Nephron progenitor cell (in vitro differentiated cells): Measurements from ENCODE around the gene ZKSCAN3.
A peak's percentile ranks its signal among the peaks of the same experiment; 100 is the strongest.
"Not testable (repeated sequence)": the region's sequence is repeated elsewhere in the genome, so short reads cannot be mapped to it uniquely, and the experiment has no call there.

Experiments used
- DNase-seq: peaks from one replicate; pipeline ENCODE4 v3.0.0; 2021
- H3K27ac Mint-ChIP-seq: 2 replicates; pipeline ENCODE4 v1.8.0; 2021; ENCODE audit warnings: mild to moderate bottlenecking, moderate library complexity, mixed read lengths
- H3K27me3 Mint-ChIP-seq: 2 replicates; pipeline ENCODE4 v1.8.0; 2021; ENCODE audit warnings: mild to moderate bottlenecking, low read depth, mixed read lengths; ENCODE audit not compliant: poor library complexity
- H3K36me3 Mint-ChIP-seq: 2 replicates; pipeline ENCODE4 v1.8.0; 2021; ENCODE audit warnings: low read depth, mixed read lengths
- H3K4me1 Mint-ChIP-seq: 2 replicates; pipeline ENCODE4 v1.8.0; 2021; ENCODE audit warnings: mixed read lengths
- H3K4me3 Mint-ChIP-seq: 2 replicates; pipeline ENCODE4 v1.8.0; 2021; ENCODE audit warnings: mild to moderate bottlenecking, moderate library complexity, mixed read lengths
- H3K9me3 Mint-ChIP-seq: 2 replicates; pipeline ENCODE4 v1.8.0; 2021; ENCODE audit warnings: mild to moderate bottlenecking, moderate library complexity, mixed read lengths
- TF ChIP-seq, protein P1 (sequence below): fragments of 200-600 bp; sonication (generic); IDR thresholded peaks from 2 replicates; pipeline ENCODE4 v1.5.0; 2021; ENCODE audit warnings: antibody characterized with exemption

ZKSCAN3 gene

DNA sequence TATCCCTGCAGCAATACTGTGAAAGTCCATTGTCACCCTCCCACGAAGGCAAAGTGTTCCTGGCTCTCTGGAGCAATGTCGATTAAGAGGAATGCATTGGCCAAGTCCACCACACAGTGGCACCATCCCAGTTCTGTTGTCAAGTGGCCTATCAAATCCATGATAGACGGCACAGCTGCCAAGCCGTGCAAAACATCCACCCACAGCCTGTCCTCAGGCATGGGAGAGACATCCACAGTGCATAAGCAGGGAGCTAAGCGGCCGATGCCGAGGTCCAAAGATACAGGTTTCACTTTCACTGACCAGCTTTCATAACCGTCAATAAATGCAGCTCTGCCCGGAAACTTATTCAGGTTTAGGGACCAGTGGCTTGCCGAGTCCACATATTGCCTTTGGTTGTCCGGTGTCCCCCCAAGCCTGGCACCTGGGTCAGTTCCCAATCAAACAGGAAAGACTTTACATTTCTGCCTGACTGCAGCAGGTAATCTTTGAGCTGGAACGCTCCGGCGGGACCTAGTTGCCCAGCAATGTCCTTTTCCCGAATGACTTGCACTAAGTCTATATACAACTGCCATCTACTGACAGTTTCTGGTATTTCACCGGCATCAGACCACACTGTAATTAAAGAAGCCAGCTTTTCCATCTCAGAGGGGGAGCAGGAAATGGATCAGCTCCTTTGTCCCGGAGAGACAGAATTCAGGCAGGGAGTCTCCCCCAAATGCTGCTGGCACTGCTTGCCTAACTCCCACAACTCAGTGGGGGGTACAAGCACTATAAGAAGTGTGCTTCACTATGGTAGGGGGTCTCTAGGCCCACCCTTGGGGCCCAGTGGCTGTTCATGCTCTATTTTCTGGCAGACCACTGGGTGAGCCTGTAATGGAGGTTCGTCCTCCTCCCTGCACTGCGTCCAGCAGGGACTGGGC lies 6.3 kb downstream of the ZKSCAN3 start:
- H3K4me1 Mint-ChIP-seq, result peaks cover 26% of the 10 kb centered on the region
- peak overlapping the region; percentile 80 for H3K4me3 Mint-ChIP-seq
- TF ChIP-seq, protein P1, sequence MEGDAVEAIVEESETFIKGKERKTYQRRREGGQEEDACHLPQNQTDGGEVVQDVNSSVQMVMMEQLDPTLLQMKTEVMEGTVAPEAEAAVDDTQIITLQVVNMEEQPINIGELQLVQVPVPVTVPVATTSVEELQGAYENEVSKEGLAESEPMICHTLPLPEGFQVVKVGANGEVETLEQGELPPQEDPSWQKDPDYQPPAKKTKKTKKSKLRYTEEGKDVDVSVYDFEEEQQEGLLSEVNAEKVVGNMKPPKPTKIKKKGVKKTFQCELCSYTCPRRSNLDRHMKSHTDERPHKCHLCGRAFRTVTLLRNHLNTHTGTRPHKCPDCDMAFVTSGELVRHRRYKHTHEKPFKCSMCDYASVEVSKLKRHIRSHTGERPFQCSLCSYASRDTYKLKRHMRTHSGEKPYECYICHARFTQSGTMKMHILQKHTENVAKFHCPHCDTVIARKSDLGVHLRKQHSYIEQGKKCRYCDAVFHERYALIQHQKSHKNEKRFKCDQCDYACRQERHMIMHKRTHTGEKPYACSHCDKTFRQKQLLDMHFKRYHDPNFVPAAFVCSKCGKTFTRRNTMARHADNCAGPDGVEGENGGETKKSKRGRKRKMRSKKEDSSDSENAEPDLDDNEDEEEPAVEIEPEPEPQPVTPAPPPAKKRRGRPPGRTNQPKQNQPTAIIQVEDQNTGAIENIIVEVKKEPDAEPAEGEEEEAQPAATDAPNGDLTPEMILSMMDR, result peak; percentile 67
- H3K36me3 Mint-ChIP-seq, result peaks cover 41% of the 10 kb centered on the region
- peaks cover 24% of the 10 kb centered on the region for H3K9me3 Mint-ChIP-seq
- DNase-seq, result peak; percentile 71
- H3K27me3 Mint-ChIP-seq, result no peaks in the 10 kb centered on the region
- peak overlapping the region; percentile 77 for H3K27ac Mint-ChIP-seq

DNA sequence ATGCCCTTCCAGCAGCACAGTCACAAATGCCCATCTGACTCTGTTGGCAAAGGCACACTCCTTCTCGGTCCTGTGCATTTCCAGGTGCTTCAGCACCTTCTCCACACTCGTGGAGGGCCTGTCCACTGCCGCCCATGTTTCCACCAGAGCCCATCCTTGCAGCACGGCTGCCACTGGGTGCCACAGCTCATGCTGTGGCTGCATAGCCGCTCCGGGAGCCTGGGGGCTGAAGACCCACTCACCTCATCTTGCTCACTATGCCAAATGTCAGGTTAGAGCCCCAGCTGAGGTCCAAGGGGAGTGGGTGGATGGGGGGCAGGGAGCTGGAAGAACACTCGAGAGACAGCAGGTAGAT lies 6.9 kb downstream of the ZKSCAN3 start:
- peaks cover 19% of the 10 kb centered on the region for H3K4me1 Mint-ChIP-seq
- TF ChIP-seq, protein P1, result no peak
- H3K27ac Mint-ChIP-seq, result no peak overlapping the region
- peaks cover 38% of the 10 kb centered on the region for H3K36me3 Mint-ChIP-seq
- DNase-seq, result no peak
- peaks cover 23% of the 10 kb centered on the region for H3K9me3 Mint-ChIP-seq
- no peaks in the 10 kb centered on the region for H3K27me3 Mint-ChIP-seq
- H3K4me3 Mint-ChIP-seq, result no peak overlapping the region

DNA sequence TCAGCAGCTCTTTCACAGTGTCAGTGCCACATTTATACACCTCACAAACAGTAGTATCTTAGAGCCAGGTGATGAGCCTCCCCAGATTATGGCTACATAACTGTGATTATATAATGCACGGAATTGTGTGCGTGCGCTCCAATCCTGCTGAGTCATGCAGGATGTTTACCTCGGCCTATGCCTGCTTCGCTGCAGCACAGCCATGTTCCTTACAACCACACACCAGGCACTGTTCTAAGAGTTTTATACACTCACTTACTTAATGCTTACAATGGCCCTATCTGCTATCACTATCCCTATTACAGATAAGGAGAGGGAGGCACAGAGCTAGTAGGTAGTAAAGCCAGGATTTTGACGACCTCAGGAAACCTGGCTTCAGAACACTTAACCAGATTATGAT lies 7.3 kb downstream of the ZKSCAN3 start:
- Mint-ChIP-seq H3K4me1 (peaks cover 15% of the 10 kb centered on the region), H3K36me3 (peaks cover 37% of the 10 kb centered on the region), H3K9me3 (peaks cover 19% of the 10 kb centered on the region), H3K4me3 (no peak overlapping the region), H3K27ac (no peak overlapping the region), H3K27me3 (no peaks in the 10 kb centered on the region)
- TF ChIP-seq, protein P1, result no peak
- no peak for DNase-seq

DNA sequence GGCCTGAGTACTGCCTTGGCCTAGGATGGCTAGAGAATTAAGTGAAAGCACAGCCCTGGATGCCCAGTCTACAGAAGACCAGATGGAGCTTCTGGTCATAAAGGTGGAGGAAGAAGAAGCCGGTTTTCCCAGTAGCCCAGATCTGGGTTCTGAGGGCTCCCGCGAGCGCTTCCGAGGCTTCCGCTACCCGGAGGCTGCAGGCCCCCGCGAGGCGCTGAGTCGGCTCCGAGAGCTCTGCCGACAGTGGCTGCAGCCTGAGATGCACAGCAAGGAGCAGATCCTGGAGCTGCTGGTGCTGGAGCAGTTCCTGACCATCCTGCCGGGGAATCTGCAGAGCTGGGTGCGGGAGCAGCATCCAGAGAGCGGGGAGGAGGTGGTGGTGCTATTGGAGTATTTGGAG lies 9.8 kb downstream of the ZKSCAN3 start:
- not testable (repeated sequence) for H3K27me3 Mint-ChIP-seq, H3K27ac Mint-ChIP-seq, H3K9me3 Mint-ChIP-seq, H3K4me3 Mint-ChIP-seq, DNase-seq
- Mint-ChIP-seq H3K4me1 (peaks cover 12% of the 10 kb centered on the region), H3K36me3 (peaks cover 16% of the 10 kb centered on the region)

DNA sequence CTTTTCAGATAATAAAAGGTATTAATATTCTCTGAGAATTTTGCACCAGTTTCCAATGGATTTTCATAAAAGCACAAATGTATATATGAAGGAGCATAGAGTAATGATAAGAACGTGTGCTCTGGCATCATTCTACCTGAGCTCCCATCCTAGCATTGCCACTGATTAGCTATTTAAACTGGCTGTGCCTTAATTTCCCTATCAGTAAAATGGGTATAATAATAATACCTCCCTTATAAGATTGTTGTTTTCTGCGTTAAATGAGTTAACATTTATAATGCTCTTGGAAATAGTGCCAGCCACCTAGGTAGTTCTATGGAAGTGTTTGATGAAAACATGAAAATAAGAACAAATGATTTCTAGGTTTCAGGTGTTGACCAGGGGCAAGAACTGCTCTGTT lies 11.2 kb downstream of the ZKSCAN3 start:
- Mint-ChIP-seq H3K27ac (no peak overlapping the region), H3K4me3 (no peak overlapping the region), H3K27me3 (no peaks in the 10 kb centered on the region), H3K4me1 (peaks cover 4% of the 10 kb centered on the region), H3K36me3 (peaks cover 28% of the 10 kb centered on the region), H3K9me3 (no peaks in the 10 kb centered on the region)
- TF ChIP-seq, protein P1, result no peak
- no peak for DNase-seq

DNA sequence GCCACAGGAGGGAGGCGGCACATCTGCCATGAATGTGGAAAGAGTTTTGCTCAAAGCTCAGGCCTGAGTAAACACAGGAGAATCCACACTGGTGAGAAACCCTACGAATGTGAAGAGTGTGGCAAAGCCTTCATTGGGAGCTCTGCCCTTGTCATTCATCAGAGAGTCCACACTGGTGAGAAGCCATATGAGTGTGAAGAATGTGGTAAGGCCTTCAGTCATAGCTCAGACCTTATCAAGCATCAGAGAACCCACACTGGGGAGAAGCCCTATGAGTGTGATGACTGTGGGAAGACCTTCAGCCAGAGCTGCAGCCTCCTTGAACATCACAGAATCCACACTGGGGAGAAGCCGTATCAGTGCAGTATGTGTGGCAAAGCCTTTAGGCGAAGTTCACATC lies 15.8 kb downstream of the ZKSCAN3 start:
- not testable (repeated sequence) for H3K4me1 Mint-ChIP-seq, H3K4me3 Mint-ChIP-seq, H3K9me3 Mint-ChIP-seq, H3K27me3 Mint-ChIP-seq, DNase-seq
- H3K27ac Mint-ChIP-seq, result peak overlapping the region; percentile 90
- H3K36me3 Mint-ChIP-seq, result peaks cover 47% of the 10 kb centered on the region

DNA sequence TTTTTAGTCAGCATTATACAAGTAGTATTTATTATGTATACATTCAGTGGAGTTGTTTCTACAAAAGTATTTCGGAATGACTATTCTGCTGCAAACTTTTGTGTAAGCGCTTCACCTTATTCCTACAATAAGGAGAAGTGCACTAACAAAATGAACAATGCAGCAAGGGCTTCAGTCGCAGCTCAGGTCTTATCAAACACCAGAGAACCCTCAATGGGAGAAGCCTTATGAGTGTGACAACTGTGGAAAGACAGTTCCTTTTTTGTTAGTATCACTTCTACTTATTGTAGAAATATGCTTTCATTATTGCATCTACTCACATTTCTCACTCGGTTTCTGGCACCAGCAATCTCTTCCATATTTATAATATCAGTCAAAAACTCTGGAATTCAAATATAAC lies 18.8 kb downstream of the ZKSCAN3 start:
- H3K27me3 Mint-ChIP-seq, result peaks cover 2% of the 10 kb centered on the region
- H3K9me3 Mint-ChIP-seq, result no peaks in the 10 kb centered on the region
- H3K36me3 Mint-ChIP-seq, result peaks cover 42% of the 10 kb centered on the region
- no peak overlapping the region for H3K27ac Mint-ChIP-seq
- H3K4me3 Mint-ChIP-seq, result no peak overlapping the region
- DNase-seq, result no peak
- H3K4me1 Mint-ChIP-seq, result no peaks in the 10 kb centered on the region
- TF ChIP-seq, protein P1, result no peak
